Hepatocyte (in vitro differentiated cells): ENCODE data around the gene NFIX.

Experiments
- CTCF ChIP-seq: fragments of 200-600 bp; sonication (generic); IDR thresholded peaks from 2 replicates; pipeline ENCODE4 v1.5.1; 2016; ENCODE audit warnings: antibody characterized with exemption, mild to moderate bottlenecking; ENCODE audit not compliant: poor library complexity
- EZH2 ChIP-seq: fragments of 200-600 bp; sonication (generic); IDR thresholded peaks from 2 replicates; pipeline ENCODE4 v1.6.1; 2016; ENCODE audit warnings: antibody characterized with exemption, mild to moderate bottlenecking, borderline replicate concordance

DNA sequence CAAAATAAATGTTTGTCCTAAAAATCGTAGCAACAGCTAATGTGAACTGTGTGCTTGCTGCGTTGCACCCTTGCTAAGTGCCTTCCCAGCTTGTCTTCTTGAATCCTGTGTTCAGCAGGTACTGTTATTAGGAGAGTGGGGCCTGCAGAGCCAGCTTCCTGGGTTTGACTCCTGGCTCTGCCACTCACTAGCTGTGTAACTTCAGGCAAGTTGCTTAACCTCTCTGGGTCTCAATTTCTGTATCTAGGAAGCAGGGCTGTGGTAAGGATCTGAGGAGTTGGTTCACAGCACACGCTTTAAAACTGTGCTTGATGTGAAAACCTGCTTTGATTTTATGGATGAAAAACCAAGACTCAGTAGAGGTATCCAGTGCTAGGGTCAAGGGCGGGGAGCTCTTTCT, 10.0 kb downstream of the NFIX start:
- TF ChIP-seq CTCF = no peak
- TF ChIP-seq EZH2 = no peak
